Measurements from ENCODE around the gene TXNRD2.

GRCh38 chr22:19955241-19956128 lies 13.9 kb upstream of the TXNRD2 start:
- TF ChIP-seq CTCF (IDR thresholded peaks at IDR 0.05) (no peak), POLR2A (IDR thresholded peaks at IDR 0.05) (no peak), POLR2AphosphoS5 (IDR thresholded peaks at IDR 0.05) (no peak), EP300 (IDR thresholded peaks at IDR 0.05; ENCODE audit: low read depth) (no peak)
